CD4-positive, alpha-beta T cell (primary cell): Measurements from ENCODE around the gene ZNF142. TPM values are rescaled to one million over a fixed set of nuclear protein-coding genes. Genes with fewer than 3 reads are reported as not detected.
A peak's percentile ranks its signal among the peaks of the same experiment; 100 is the strongest.

Source experiments
- ATAC-seq: fragments of 200-7000 bp; cut with Tn5 transposase; one replicate; pipeline ENCODE4 v1.10.0; 2022; ENCODE audit warnings: mild to moderate bottlenecking; ENCODE audit not compliant: poor library complexity
- CTCF ChIA-PET: fragments of 350-600 bp; sonication (Branson Sonifier 250); formaldehyde crosslinking; loops from one replicate; lab custom pipeline; 2021; ENCODE audit warnings: antibody characterized with exemption, inconsistent platforms; lab: Charles Lee
- POLR2A ChIA-PET: fragments of 350-600 bp; sonication (Branson Sonifier 250); formaldehyde crosslinking; loops from one replicate; lab custom pipeline; 2021; ENCODE audit warnings: antibody characterized with exemption, inconsistent platforms; lab: Charles Lee
- DNase-seq, 14 experiments: peaks; one replicate each; pipeline ENCODE4 v3.0.0-alpha.2; 2013 to 2020; ENCODE audit warnings: mixed read lengths in 2 of 14
- H3K27ac ChIP-seq, 2 donors: one replicate each; pipeline versions ENCODE4 v1.5.1 to v1.7.0; 2013; ENCODE audit warnings: low read length in 2 of 2, low read depth in 1 of 2, mild to moderate bottlenecking in 1 of 2
- H3K27me3 ChIP-seq, 2 experiments: 1 replicate in 1 of 2; 2 replicates in 1 of 2; pipeline versions ENCODE4 v1.6.1 to v1.7.0; 2013; ENCODE audit warnings: low read length in 2 of 2, control low read depth in 1 of 2, mild to moderate bottlenecking in 1 of 2, moderate library complexity in 1 of 2; ENCODE audit not compliant: insufficient read depth in 2 of 2, control insufficient read depth in 1 of 2
- H3K36me3 ChIP-seq: one replicate; pipeline ENCODE4 v1.6.1; 2013; ENCODE audit warnings: low read length, control low read depth; ENCODE audit not compliant: insufficient read depth
- H3K4me1 ChIP-seq: one replicate; pipeline ENCODE4 v1.6.1; 2013; ENCODE audit warnings: low read length, control low read depth; ENCODE audit not compliant: insufficient read depth
- H3K4me3 ChIP-seq: one replicate; pipeline ENCODE4 v1.5.1; 2013; ENCODE audit warnings: mild to moderate bottlenecking, low read length, moderate library complexity
- H3K9me3 ChIP-seq, 2 experiments: 1 replicate in 1 of 2; 2 replicates in 1 of 2; pipeline versions ENCODE4 v1.6.1 to v1.7.0; 2013; ENCODE audit warnings: low read length in 2 of 2, mild to moderate bottlenecking in 2 of 2, control low read depth in 1 of 2, moderate library complexity in 1 of 2; ENCODE audit not compliant: control insufficient read depth in 1 of 2, insufficient read depth in 1 of 2
- H3K27ac Mint-ChIP-seq: one replicate; pipeline ENCODE4 v1.8.0; 2020; ENCODE audit warnings: mixed read lengths
- H3K27me3 Mint-ChIP-seq: one replicate; pipeline ENCODE4 v1.8.0; 2021; ENCODE audit warnings: mixed read lengths
- H3K36me3 Mint-ChIP-seq: one replicate; pipeline ENCODE4 v1.8.0; 2021; ENCODE audit warnings: low read depth, mixed read lengths
- H3K4me1 Mint-ChIP-seq: one replicate; pipeline ENCODE4 v1.8.0; 2021; ENCODE audit warnings: low read depth, mixed read lengths
- H3K4me3 Mint-ChIP-seq: one replicate; pipeline ENCODE4 v1.8.0; 2020; ENCODE audit warnings: mild to moderate bottlenecking, mixed read lengths
- H3K9me3 Mint-ChIP-seq: one replicate; pipeline ENCODE4 v1.8.0; 2020; ENCODE audit warnings: mixed read lengths
- CTCF ChIP-seq: fragments of 200-600 bp; IDR thresholded peaks from one replicate; pipeline ENCODE4 v1.8.0; 2022; ENCODE audit warnings: antibody characterized with exemption, mild to moderate bottlenecking
- intact Hi-C, 2 experiments: fragments of 100-400 bp; cut with DNase I in 1 of 2; cut with micrococcal nuclease in 1 of 2; formaldehyde crosslinking; loops; one replicate each; pipeline versions ENCODE4 v1.15.1 to v1.9.0; 2023 to 2025; cut with DNase I, micrococcal nuclease
- total RNA-seq, 174 experiments: library from RNA in 2 of 174; stranded (reverse) in 2 of 174; gene quantifications; one replicate each; pipeline ENCODE4 v1.2.3 and lab custom pipeline; 2021 to 2026

ZNF142 gene
- total RNA-seq, 2 experiments from 2014 or later, result 40.3 to 44.2 TPM

GRCh38 chr2:218671097-218671653 is 11.8 kb upstream of the ZNF142 start:
- Histone ChIP-seq H3K27ac (peak overlapping the region; percentile 54 to 81), H3K4me1 (peaks cover 17% of the 10 kb centered on the region), H3K36me3 (peaks cover 29% of the 10 kb centered on the region), H3K27me3 (no peaks in the 10 kb centered on the region), H3K9me3 (no peaks in the 10 kb centered on the region), H3K4me3 (peak overlapping the region; percentile 81)
- DNase-seq (no peak), ATAC-seq (no peak)
- Mint-ChIP-seq H3K27me3 (no peaks in the 10 kb centered on the region), H3K27ac (peak overlapping the region; percentile 96), H3K36me3 (peaks cover 44% of the 10 kb centered on the region), H3K4me1 (peaks cover 25% of the 10 kb centered on the region), H3K9me3 (no peaks in the 10 kb centered on the region), H3K4me3 (peak overlapping the region; percentile 98)
- ChIA-PET POLR2A (interaction anchor here (0.9 to 4.5 kb wide), 5 partner anchors 11 to 608 kb away, joined by 4 to 84 read pairs (median 6); partner anchors contain the start of genes AAMP, BCS1L, DNAJB2 and PNKD), CTCF (interaction anchor here (1.5 to 4.2 kb wide), 3 partner anchors 12 to 176 kb away, joined by 8 to 20 read pairs (median 12); partner anchors contain the start of genes BCS1L, TTLL4 and ZNF142)
- intact Hi-C loops, result loop anchor here (1.0 to 5.0 kb wide), 4 partner anchors 11 to 104 kb away; partner anchors contain the start of genes BCS1L (in 1 of the 2), CNOT9 (in 1 of the 2), TTLL4 (in 1 of the 2) and USP37 (in 1 of the 2)
- TF ChIP-seq CTCF, result no peak

- Mint-ChIP-seq H3K27me3 (no peaks in the 10 kb centered on the region), H3K9me3 (no peaks in the 10 kb centered on the region), H3K4me1 (peaks cover 9% of the 10 kb centered on the region), H3K27ac (no peak overlapping the region), H3K4me3 (no peak overlapping the region), H3K36me3 (peaks cover 88% of the 10 kb centered on the region)
- TF ChIP-seq CTCF, result no peak
- CTCF ChIA-PET, result no interaction called here
- Histone ChIP-seq H3K4me1 (peaks cover 6% of the 10 kb centered on the region), H3K36me3 (peaks cover 74% of the 10 kb centered on the region), H3K27me3 (no peaks in the 10 kb centered on the region), H3K9me3 (no peaks in the 10 kb centered on the region), H3K27ac (no peak overlapping the region), H3K4me3 (no peak overlapping the region)
- no peak for ATAC-seq
- no peak for DNase-seq
- intact Hi-C loops, result no loop called here
- POLR2A ChIA-PET, result no interaction called here
Measured at GRCh38 chr2:218664653-218665052, 5.2 kb upstream of the ZNF142 start.

- Mint-ChIP-seq H3K4me1 (peaks cover 15% of the 10 kb centered on the region), H3K27me3 (no peaks in the 10 kb centered on the region), H3K27ac (no peak overlapping the region), H3K9me3 (no peaks in the 10 kb centered on the region), H3K4me3 (no peak overlapping the region), H3K36me3 (peaks cover 89% of the 10 kb centered on the region)
- H3K4me1 ChIP-seq, result peaks cover 8% of the 10 kb centered on the region
- ChIA-PET CTCF (no interaction called here), POLR2A (no interaction called here)
- no peak overlapping the region for H3K27ac ChIP-seq
- no peak for TF ChIP-seq CTCF
- H3K9me3 ChIP-seq, result no peaks in the 10 kb centered on the region
- H3K27me3 ChIP-seq, result no peaks in the 10 kb centered on the region
- H3K36me3 ChIP-seq, result peaks cover 70% of the 10 kb centered on the region
- ATAC-seq (no peak), DNase-seq (no peak)
- H3K4me3 ChIP-seq, result no peak overlapping the region
- intact Hi-C loops, result no loop called here
Measured at GRCh38 chr2:218663901-218664300, 4.5 kb upstream of the ZNF142 start.
